ENCODE measurements around the gene XPNPEP1.

DNA sequence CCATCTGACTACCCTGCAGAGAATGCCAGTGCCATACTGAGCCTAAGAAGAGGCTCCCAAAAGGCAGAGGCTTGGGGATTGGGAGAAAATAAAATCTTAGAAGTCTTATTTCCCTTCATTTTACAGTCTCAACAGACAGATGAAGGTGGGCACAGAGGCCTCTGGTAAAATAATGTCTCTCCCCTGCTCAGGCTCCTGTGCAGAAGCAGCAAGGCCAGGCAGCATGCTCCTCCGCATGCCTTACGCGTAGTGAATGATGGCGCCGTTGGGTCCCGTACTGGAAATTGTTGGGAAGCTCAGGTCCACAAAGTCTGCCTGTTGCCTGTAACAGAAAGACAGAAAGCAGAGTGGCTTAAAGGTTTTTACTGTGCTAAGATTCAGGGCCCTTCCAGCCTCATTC is 45.8 kb downstream of the XPNPEP1 start:
- TF ChIP-seq TCF4 (CRISPR knock-in tag; IDR thresholded peaks at IDR 0.05; ENCODE audit: borderline replicate concordance) (no peak), GLIS3 (CRISPR knock-in tag; IDR thresholded peaks at IDR 0.05) (no peak), ZNF565 (CRISPR knock-in tag; conservative IDR thresholded peaks at IDR 0.05; ENCODE audit: low read depth) (no peak), ZFP3 (CRISPR knock-in tag; IDR thresholded peaks at IDR 0.05) (no peak), ARNTL (CRISPR knock-in tag; IDR thresholded peaks at IDR 0.05; ENCODE audit: borderline replicate concordance, low read depth) (no peak)

Data from SK-N-SH treated with all-trans-retinoic acid at 6 μM for 48 hours (cell line).